ENCODE results near the gene CDH18.

GRCh38 chr5:19554524-19554923 is 433.5 kb downstream of the CDH18 start:
- TF ChIP-seq, protein P1, sequence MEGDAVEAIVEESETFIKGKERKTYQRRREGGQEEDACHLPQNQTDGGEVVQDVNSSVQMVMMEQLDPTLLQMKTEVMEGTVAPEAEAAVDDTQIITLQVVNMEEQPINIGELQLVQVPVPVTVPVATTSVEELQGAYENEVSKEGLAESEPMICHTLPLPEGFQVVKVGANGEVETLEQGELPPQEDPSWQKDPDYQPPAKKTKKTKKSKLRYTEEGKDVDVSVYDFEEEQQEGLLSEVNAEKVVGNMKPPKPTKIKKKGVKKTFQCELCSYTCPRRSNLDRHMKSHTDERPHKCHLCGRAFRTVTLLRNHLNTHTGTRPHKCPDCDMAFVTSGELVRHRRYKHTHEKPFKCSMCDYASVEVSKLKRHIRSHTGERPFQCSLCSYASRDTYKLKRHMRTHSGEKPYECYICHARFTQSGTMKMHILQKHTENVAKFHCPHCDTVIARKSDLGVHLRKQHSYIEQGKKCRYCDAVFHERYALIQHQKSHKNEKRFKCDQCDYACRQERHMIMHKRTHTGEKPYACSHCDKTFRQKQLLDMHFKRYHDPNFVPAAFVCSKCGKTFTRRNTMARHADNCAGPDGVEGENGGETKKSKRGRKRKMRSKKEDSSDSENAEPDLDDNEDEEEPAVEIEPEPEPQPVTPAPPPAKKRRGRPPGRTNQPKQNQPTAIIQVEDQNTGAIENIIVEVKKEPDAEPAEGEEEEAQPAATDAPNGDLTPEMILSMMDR (conservative IDR thresholded peaks at IDR 0.05; ENCODE audit: low read depth, low read length) = no peak
- TF ChIP-seq ELK1 (IDR thresholded peaks at IDR 0.05; ENCODE audit: borderline replicate concordance, low read depth, low read length) (no peak), RFX5 (IDR thresholded peaks at IDR 0.05; ENCODE audit: low read depth, low read length) (no peak)
